ENCODE results near the gene FRMD8.

GRCh38 chr11:65341856-65342255 is 44.6 kb upstream of the FRMD8 start:
- TF ChIP-seq CTCF (conservative IDR thresholded peaks at IDR 0.05; ENCODE audit: low read depth, low read length) (no peak), EZH2phosphoT487 (IDR thresholded peaks at IDR 0.05; ENCODE audit: borderline replicate concordance, low read length) (no peak)
